H7 (cell line): Measurements from ENCODE around the gene RAB33A. TPM values are rescaled to one million over a fixed set of nuclear protein-coding genes. Genes with fewer than 3 reads are reported as not detected.

ENCODE experiments used
- DNase-seq: peaks from one replicate; pipeline ENCODE4 v3.0.0; 2012
- H3K27me3 ChIP-seq: 2 replicates; pipeline ENCODE4 v1.6.0; 2011; ENCODE audit warnings: mild to moderate bottlenecking, low read length; ENCODE audit not compliant: control insufficient read depth, insufficient read depth
- H3K36me3 ChIP-seq: replicated peaks from 2 replicates; pipeline ENCODE4 v1.5.1; 2011; ENCODE audit warnings: low read length; ENCODE audit not compliant: control insufficient read depth, insufficient read depth
- H3K4me3 ChIP-seq: 2 replicates; pipeline ENCODE4 v1.5.1; 2011; ENCODE audit warnings: low read depth, mild to moderate bottlenecking, control low read depth, low read length, moderate library complexity; ENCODE audit not compliant: insufficient read depth
- total RNA-seq: library from RNA; depleted of rRNA; stranded (reverse); fragments of >200 nt; shearing (Covaris generic); gene quantifications from 2 replicates; pipeline ENCODE4 v1.2.3, GENCODE V29; 2014; rRNA removed

The RAB33A gene
- 0.81 TPM in 1 of 2 replicates, not detected in the other for total RNA-seq

DNA sequence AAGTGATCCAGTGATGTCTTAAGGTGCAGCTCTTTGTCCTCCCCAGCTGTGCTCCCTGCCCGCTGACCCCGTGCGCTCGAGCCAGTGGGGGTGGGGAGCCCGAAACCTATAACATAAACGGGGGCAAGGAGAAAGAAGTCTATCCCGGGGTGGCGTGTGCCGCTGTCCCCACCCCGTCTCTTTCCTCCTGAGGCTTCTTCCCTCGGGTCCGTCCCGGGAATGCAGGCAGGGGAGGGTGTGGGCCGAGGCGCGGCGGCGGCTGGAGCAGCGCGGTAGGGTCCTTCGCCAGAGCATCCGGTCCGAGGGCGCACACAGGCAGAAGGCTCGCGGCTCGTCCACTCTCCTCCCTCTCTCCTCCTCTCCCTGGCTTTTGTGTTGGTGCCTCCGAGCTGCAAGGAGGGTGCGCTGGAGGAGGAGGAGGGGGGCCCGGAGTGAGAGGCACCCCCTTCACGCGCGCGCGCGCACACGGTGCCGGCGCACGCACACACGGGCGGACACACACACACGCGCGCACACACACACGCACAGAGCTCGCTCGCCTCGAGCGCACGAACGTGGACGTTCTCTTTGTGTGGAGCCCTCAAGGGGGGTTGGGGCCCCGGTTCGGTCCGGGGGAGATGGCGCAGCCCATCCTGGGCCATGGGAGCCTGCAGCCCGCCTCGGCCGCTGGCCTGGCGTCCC, at the start of gene RAB33A:
RAB33A (plus strand) TSS at position 517 of the 681 bp plus-strand sequence; CDS start at position 618, 101 bp downstream.
- H3K4me3 ChIP-seq: peak within 1 kb of the TSS; percentile 66
- H3K27me3 ChIP-seq: peaks cover 30% of the 10 kb centered on the region
- DNase-seq: peak; percentile 90
- H3K36me3 ChIP-seq: no peaks in the 10 kb centered on the region

DNA sequence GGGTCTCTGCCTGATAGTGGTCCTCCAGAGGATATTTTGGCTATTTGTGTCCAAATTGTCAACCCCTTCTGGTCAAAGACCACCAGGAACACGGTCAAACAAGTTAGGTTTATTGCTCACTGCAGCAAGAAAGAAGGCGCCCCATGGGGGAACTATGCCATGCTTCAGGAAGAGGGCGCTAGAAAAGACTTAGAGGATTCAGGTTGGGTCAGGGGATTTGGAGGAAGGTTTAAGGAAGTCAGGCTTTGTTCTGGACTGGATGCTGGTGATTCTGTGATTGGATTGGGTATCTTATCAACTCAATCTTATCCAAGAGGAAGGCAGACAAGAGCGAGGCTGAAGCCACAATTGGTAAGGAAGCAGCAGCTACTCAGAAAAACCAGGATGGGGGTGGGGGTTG, 47.2 kb upstream of the RAB33A start:
- H3K4me3 ChIP-seq: no peak overlapping the region
- peaks cover 8% of the 10 kb centered on the region for H3K36me3 ChIP-seq
- H3K27me3 ChIP-seq: peaks cover 10% of the 10 kb centered on the region
- DNase-seq: peak; percentile 54

DNA sequence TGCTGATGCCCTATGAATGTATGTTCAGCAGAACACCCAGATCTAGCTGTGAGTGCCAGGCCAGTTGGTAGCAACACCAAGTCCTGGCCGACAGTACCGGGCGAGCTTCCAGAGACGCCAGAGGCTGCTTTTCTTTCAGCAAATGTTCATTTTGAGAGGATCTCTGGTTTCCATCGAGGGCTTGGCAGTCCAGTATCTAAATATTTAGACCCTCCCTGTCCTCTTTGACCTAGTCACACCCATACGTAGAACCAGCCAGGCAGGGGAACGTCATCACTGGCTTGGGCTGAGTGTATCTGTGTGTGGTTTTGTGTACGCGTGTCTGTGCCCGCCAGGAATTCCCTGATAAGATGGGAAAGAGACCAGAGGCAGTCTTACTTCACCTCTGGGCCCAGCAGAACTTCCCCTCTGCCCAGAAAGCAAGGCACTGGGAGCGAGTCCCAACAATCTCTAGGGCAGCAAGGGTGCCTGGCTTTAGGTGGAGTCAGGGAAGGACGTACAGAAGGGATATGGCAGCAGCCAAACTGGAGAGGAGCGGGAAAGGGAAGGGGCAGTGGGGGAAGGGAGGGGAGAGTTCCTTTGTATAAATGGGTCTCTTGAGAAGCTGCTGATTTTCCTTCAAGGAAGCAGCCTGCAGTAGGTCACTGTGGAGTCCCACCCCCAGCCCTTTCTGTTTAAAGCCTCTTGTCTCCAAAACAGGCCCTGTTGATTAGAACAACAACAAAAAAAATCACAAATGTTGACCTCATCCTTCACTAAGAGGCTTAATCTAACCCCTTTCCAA, 46.5 kb upstream of the RAB33A start:
- peaks cover 7% of the 10 kb centered on the region; the same call in 1 of the 2 replicates for H3K27me3 ChIP-seq
- no peak for DNase-seq
- H3K36me3 ChIP-seq: peaks cover 13% of the 10 kb centered on the region
- H3K4me3 ChIP-seq: no peak overlapping the region

DNA sequence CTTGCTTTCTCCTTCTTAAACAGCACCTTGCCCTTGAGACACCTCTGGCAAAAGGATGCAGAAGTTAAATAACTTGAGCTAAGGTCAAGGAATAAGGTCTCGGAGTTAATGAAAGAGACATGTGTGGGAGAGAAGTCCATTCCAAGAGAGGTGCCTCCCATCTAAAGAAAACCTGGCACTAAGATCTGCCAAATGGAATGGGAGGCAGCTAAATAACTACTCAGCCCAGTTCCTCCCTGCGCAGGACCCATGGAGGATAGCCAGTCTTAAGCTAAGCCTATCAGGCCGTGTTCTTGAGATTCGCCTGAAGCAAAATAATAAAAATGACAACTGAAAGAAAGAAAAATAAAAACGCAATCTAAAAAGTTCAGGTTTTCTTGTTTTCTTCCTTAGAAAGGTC, 40.8 kb upstream of the RAB33A start:
- no peaks in the 10 kb centered on the region for H3K27me3 ChIP-seq
- H3K4me3 ChIP-seq: no peak overlapping the region
- H3K36me3 ChIP-seq: peaks cover 31% of the 10 kb centered on the region
- DNase-seq: no peak

DNA sequence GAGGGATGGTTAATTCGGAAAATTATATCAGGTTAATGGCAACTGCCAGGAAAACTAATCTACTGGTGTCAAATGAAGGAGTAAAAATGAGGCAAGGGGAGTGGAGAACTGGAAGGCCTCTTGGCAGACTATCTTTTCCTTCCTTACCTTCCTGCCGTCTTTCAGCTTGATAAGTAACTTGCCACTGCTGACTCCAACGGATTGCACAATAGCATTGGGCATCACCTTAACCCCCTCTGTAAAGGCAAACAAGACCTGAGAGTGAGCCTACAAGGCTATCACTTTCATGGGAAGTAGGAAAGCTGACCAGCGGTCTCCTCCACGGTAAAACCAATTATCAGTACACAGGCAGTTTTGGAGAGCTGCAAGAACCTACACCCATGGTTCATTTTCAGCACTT, 35.3 kb upstream of the RAB33A start:
- no peak for DNase-seq
- H3K4me3 ChIP-seq: no peak overlapping the region
- peaks cover 38% of the 10 kb centered on the region for H3K36me3 ChIP-seq
- H3K27me3 ChIP-seq: no peaks in the 10 kb centered on the region

DNA sequence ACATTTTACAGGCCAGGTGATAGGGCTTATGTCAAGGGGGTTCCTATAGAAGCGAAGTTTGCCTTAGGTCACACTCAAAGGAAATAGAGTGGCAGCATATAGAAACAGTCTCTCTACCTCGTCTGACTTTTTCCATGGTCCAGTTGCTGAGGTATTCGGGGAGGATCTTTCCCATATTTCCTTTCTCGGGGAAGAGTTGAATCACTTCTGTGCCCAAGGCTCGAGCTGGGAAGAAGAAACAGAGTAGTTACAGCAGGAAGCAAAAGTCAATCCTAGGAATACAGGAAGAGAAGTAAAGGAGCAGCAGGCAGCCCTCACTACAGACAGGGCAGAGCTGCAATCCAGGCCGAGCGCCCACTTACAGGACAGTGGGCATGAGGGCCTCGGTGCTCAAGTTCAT, 34.8 kb upstream of the RAB33A start:
- no peak for DNase-seq
- Histone ChIP-seq H3K4me3 (no peak overlapping the region), H3K36me3 (peaks cover 37% of the 10 kb centered on the region), H3K27me3 (no peaks in the 10 kb centered on the region)

DNA sequence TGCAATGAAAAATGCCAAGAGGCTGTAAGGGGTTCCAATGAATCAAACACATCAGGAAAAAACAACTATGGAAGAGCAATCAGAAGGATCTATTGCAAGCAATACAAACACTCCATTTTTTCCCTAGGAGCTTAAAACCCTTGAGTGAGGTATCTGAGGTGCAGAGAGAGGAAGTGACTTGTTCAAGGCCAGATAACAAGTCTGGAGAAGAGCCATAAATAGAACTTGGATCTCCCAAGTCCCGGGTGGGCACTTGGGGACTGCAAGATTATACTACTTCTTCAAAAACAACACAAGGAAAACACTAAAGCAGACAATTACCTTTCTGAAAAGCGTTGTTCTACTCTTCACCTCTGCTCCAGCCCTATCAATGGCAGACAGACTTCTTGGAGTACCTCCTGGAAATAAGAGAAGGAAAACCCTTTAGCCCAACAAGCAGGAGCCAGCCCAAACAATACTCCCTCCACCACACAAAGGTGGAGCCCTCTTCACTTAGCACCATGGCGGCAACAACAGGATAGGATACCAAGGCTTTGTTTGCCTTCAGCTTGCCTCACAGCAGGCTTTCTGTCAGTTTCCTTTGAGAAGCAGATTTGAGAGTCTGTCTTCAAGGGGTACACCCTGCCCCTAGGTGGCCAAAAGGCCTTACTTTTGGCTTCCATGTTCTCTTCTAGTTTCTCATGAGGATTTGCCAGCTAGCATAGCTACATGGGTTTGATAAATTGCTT, 32.1 kb upstream of the RAB33A start:
- peak; percentile 70 for DNase-seq
- H3K36me3 ChIP-seq: peaks cover 38% of the 10 kb centered on the region
- H3K4me3 ChIP-seq: no peak overlapping the region
- no peaks in the 10 kb centered on the region for H3K27me3 ChIP-seq

DNA sequence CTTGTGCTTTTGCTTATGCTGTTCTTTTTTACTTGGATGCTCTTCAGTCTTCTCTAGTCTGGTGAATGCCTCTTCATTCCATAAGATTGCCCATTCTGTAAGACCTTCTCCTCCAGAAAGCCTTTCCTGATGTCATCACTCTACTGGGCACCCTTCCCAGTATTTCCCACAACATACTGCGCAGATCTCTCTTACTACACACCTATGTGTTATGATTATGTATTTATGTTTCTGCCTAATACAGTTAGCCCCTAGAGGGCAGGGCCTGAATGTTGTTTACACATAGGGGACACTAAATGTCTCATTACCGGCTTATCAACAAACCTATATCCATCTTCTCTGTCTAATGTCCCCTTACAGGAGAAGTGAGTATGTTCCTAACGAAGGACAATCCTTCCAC, 27.3 kb upstream of the RAB33A start:
- Histone ChIP-seq H3K27me3 (no peaks in the 10 kb centered on the region), H3K36me3 (peaks cover 29% of the 10 kb centered on the region), H3K4me3 (no peak overlapping the region)
- no peak for DNase-seq

DNA sequence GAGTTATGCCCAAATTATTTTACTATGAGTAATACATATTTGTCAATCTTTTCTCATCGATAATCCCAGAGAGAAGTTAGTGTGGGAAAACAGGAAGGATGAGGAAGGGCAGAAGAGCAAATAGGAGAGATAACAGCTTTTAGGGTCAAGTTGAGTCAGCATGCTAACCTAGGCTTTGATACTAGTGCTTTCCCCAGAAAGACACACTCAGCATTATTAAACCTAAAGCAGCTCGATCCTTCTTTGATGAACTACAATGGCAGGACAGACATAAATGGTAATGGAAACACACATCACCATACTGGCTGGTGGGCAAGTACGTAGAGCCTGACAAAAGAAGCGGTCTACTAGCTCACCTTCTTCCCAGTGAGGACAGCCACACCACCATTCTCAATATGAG, 26.6 kb upstream of the RAB33A start:
- H3K36me3 ChIP-seq: peaks cover 24% of the 10 kb centered on the region
- H3K27me3 ChIP-seq: no peaks in the 10 kb centered on the region
- DNase-seq: no peak
- H3K4me3 ChIP-seq: no peak overlapping the region

DNA sequence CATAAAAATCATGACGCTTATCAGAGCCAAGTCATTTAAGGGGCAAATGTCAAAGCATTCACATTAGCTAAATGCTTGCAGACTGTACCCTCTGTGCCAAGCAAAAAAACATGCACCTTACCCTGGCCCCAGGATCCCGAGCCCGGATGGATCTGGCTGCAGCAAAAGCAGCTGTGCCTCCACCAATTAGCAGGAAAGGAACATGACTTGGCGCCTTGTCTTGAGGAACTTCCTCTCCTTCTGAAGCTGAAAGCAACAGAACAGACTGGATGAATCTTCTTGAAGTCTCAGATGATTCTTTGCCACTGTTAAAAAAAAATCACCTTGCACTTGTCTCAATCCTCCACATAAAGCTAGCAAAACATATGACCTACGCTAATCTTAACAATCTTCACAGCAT, 24.1 kb upstream of the RAB33A start:
- Histone ChIP-seq H3K27me3 (no peaks in the 10 kb centered on the region), H3K36me3 (peaks cover 18% of the 10 kb centered on the region), H3K4me3 (no peak overlapping the region)
- DNase-seq: no peak

DNA sequence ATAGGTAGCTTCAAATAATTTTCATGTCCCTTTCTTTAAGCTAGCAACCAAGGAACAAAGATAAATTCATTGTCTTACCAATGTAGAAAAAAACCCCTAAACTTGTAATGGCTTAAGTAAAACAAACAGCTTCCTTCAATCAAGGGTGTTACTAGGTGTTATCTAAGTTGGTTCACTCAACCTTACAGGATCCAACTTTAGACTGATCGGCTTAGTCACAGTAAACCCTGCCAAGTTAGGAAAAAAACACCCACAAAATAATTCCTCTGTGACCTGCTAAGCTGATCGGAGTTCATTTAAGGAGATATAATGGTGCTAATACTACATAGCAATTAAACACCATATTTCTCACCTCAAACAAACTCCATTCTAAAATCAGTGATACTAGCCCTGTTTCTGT, 16.2 kb upstream of the RAB33A start:
- Histone ChIP-seq H3K36me3 (peaks cover 2% of the 10 kb centered on the region), H3K4me3 (no peak overlapping the region), H3K27me3 (no peaks in the 10 kb centered on the region)
- no peak for DNase-seq

DNA sequence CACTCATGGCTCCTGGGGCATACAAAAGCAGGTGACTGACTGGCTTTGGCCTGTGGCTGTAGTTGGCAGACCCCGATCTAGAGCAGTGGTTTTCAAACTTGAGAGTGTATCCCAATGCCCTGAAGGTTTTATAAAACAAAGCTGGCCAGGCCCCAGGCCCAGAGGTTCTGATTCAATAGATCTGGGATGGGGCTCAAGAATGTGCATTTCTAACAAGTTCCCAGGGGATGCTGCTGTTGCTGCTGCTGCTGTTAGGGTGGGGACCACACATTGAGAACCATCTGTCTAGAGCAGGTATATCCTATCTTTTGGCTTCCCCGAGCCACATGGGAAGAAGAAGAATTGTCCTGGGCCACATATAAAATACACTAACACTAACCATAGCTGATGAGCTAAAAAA, 13.5 kb upstream of the RAB33A start:
- Histone ChIP-seq H3K36me3 (peaks cover 2% of the 10 kb centered on the region), H3K27me3 (no peaks in the 10 kb centered on the region), H3K4me3 (no peak overlapping the region)
- no peak for DNase-seq

DNA sequence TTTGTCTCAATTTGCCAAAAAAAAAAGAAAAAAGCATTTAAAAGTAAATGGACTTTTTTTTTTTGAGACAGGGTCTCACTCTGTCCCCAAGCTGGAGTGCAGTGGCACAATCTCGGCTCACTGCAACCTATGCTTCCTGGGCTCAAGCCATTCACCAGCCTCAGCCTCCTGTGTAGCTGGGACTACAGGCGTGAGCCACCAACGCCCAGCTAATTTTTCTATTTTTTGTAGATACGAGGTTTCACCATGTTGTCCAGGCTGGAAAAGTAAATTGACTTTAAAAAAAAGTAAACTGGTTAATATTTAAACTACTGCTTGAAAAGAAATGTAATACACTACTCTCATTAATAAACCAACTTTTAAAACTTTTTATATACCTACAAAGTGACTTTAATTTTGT, 12.0 kb upstream of the RAB33A start:
- no peak for DNase-seq
- Histone ChIP-seq H3K4me3 (no peak overlapping the region), H3K27me3 (no peaks in the 10 kb centered on the region), H3K36me3 (peaks cover 2% of the 10 kb centered on the region; the same call in 1 of the 2 replicates)

DNA sequence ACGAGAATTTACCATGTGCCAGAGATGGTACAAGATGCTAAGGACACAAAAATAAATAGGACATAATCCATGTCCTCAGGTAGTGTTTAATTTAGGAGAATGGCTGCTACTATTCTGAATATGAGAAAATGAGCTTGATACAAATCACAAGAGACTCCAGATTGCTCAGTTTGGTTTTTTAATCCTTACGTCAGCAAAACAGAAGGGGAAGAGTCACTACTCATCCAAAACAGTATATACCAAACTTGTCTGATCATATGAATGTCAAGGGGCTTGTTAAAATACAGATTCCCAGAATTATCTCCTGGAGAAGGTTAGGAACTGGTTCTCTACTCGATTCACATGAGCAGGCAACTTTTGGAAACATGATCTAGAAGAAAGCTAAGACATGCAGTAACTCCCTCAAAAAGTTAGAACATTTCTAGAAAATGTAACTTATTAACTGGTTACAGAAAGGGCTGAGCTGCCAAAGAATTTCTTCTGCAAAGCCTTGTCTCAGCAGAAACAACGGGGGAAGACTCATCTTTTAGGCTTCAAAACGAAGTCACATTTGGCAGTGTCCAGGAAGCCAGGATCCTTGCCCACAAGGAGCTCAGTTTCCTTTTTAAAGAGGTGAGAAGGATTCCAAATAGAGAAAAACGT, 9.5 kb upstream of the RAB33A start:
- no peak overlapping the region for H3K4me3 ChIP-seq
- DNase-seq: no peak
- H3K27me3 ChIP-seq: no peaks in the 10 kb centered on the region
- H3K36me3 ChIP-seq: no peaks in the 10 kb centered on the region
